OCI-LY7 (cell line): ENCODE results near the gene SLCO2A1.

Experiments
- CTCF ChIP-seq: fragments of 200-600 bp; sonication (generic); conservative IDR thresholded peaks from 2 replicates; pipeline ENCODE4 v1.5.1; 2014; ENCODE audit warnings: mild to moderate bottlenecking, antibody characterized with exemption, low read length, moderate library complexity, mixed read lengths
- EZH2phosphoT487 ChIP-seq: fragments of 200-600 bp; sonication (generic); IDR thresholded peaks from 2 replicates; pipeline ENCODE4 v1.6.1; 2018; ENCODE audit warnings: low read depth, borderline replicate concordance, mild to moderate bottlenecking, mixed run types, antibody characterized with exemption, low read length, moderate library complexity, mixed read lengths

GRCh38 chr3:133972156-133972555 lies 57.6 kb downstream of the SLCO2A1 start:
- TF ChIP-seq CTCF, result no peak
- TF ChIP-seq EZH2phosphoT487, result no peak
